Keratinocyte (primary cell): ENCODE measurements around the gene LGR6. TPM values are rescaled to one million over a fixed set of nuclear protein-coding genes. Genes with fewer than 3 reads are reported as not detected.
"Not testable (repeated sequence)": the region's sequence is repeated elsewhere in the genome, so short reads cannot be mapped to it uniquely, and the experiment has no call there.

Source experiments
- DNase-seq: peaks from one replicate; pipeline ENCODE4 v3.0.0-alpha.2; 2011; ENCODE audit warnings: low read depth, missing footprints, low spot score
- FAIRE-seq: peaks from 2 replicates; lab custom pipeline; 2011; peaks lifted over from hg19 to GRCh38; lab: Jason Lieb, UNC
- H2AFZ ChIP-seq: 2 replicates; pipeline ENCODE4 v1.6.0; 2012; ENCODE audit warnings: low read length, control low read depth, inconsistent platforms; ENCODE audit not compliant: control insufficient read depth
- H3K27ac ChIP-seq: 2 replicates; pipeline ENCODE4 v1.5.1; 2011; ENCODE audit warnings: low read length; ENCODE audit not compliant: control insufficient read depth, insufficient read depth
- H3K27me3 ChIP-seq: 3 replicates; pipeline ENCODE4 v1.6.0; 2011; ENCODE audit warnings: low read length; ENCODE audit not compliant: control insufficient read depth, insufficient read depth; ENCODE audit errors: extremely low read depth
- H3K36me3 ChIP-seq, 2 experiments: 2 replicates in 1 of 2; 3 replicates in 1 of 2; pipeline ENCODE4 v1.5.1; 2011; ENCODE audit warnings: low read length in 2 of 2, mild to moderate bottlenecking in 1 of 2; ENCODE audit not compliant: control insufficient read depth in 2 of 2, insufficient read depth in 2 of 2; ENCODE audit errors: extremely low read depth in 1 of 2
- H3K4me1 ChIP-seq: 3 replicates; pipeline ENCODE4 v1.5.1; 2011; ENCODE audit warnings: low read length; ENCODE audit not compliant: control insufficient read depth, insufficient read depth; ENCODE audit errors: extremely low read depth
- H3K4me2 ChIP-seq: 3 replicates; pipeline ENCODE4 v1.6.0; 2011; ENCODE audit warnings: low read depth, low read length; ENCODE audit not compliant: control insufficient read depth, insufficient read depth; ENCODE audit errors: extremely low read depth
- H3K4me3 ChIP-seq, 3 experiments: fragments of 200-600 bp in 1 of 3; sonication (generic) in 1 of 3; 2 replicates in 2 of 3; 3 replicates in 1 of 3; pipeline ENCODE4 v1.5.1; 2011 to 2016; ENCODE audit warnings: low read length in 3 of 3, mild to moderate bottlenecking in 3 of 3, control low read depth in 2 of 3, inconsistent platforms in 1 of 3, low read depth in 1 of 3, mixed read lengths in 1 of 3, mixed run types in 1 of 3, moderate library complexity in 1 of 3; ENCODE audit not compliant: control insufficient read depth in 2 of 3, insufficient read depth in 2 of 3; ENCODE audit errors: extremely low read depth in 1 of 3
- H3K79me2 ChIP-seq: 2 replicates; pipeline ENCODE4 v1.6.0; 2012; ENCODE audit warnings: low read length; ENCODE audit not compliant: control insufficient read depth, insufficient read depth
- H3K9ac ChIP-seq: 3 replicates; pipeline ENCODE4 v1.6.0; 2011; ENCODE audit warnings: low read length; ENCODE audit not compliant: control insufficient read depth, insufficient read depth; ENCODE audit errors: extremely low read depth
- H3K9me1 ChIP-seq: 3 replicates; pipeline ENCODE4 v1.6.0; 2011; ENCODE audit warnings: low read length; ENCODE audit not compliant: control insufficient read depth, insufficient read depth; ENCODE audit errors: extremely low read depth
- H3K9me3 ChIP-seq: 2 replicates; pipeline ENCODE4 v1.5.1; 2012; ENCODE audit warnings: low read depth, low read length; ENCODE audit not compliant: control insufficient read depth
- H4K20me1 ChIP-seq: 3 replicates; pipeline ENCODE4 v1.6.0; 2011; ENCODE audit warnings: low read length; ENCODE audit not compliant: control insufficient read depth, insufficient read depth; ENCODE audit errors: extremely low read depth
- EZH2 ChIP-seq: IDR thresholded peaks from one replicate; pipeline ENCODE4 v1.6.1; 2012; ENCODE audit warnings: inconsistent platforms, mild to moderate bottlenecking, low read length, moderate library complexity
- dilution Hi-C: fragments of 300-500 bp; cut with MboI; formaldehyde crosslinking; loops from one replicate; pipeline ENCODE4 v1.7.0; 2020; ENCODE audit warnings: low sequenced_read_pairs; ENCODE audit not compliant: extremely low pct_ligation_motif_present
- polyA plus RNA-seq, 5 experiments: library from polyadenylated mRNA; depleted of rRNA in 3 of 5; stranded (reverse) in 3 of 5; stranded (forward) in 1 of 5; unstranded in 1 of 5; fragments of >200 nt; gene quantifications; 1 replicate in 1 of 5; 2 replicates in 3 of 5; 3 replicates in 1 of 5; pipeline versions ENCODE4 v1.2.1 to v1.2.3, GENCODE V29; 2011 to 2012; ENCODE audit warnings: missing spikeins in 2 of 5, low read depth in 1 of 5, low replicate concordance in 1 of 5
- TF ChIP-seq, protein P1 (sequence below), 3 experiments: IDR thresholded peaks in 1 of 3; conservative IDR thresholded peaks in 1 of 3; optimal IDR thresholded peaks in 1 of 3; 2 replicates in 2 of 3; 3 replicates in 1 of 3; pipeline versions ENCODE3 to v1.5.1; 2011; ENCODE audit warnings: low read length in 3 of 3, mild to moderate bottlenecking in 3 of 3, moderate library complexity in 2 of 3, control low read depth in 1 of 3, inconsistent platforms in 1 of 3; ENCODE audit not compliant: insufficient read depth in 2 of 3; ENCODE audit errors: extremely low read depth in 1 of 3

Gene LGR6
- polyA plus RNA-seq, 1 donor (not counting 4 experiments of a cell fraction or from before 2014, with no cell fraction given), result 0.42 TPM

DNA sequence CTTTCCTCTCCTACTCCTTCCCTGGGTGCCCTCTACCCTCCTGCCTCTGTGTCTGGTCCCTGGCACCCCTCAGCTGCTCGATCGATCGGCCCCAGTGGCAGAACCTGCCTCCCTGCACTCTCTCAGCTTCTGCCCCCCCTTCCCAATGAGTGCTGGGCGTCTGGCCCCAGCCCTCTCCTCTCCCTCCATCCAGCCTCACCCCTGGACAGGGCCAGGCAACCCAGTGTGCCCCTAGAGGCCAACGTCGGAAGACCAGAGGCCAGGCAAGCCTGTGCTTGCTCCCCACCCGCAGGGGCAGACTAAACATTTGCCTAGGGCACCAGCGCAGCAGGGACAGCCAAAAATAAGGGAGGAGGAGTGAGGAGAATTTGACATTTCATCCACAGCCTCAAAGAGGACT, 43.5 kb downstream of the LGR6 start:
- TF ChIP-seq EZH2, result no peak
- TF ChIP-seq, protein P1, sequence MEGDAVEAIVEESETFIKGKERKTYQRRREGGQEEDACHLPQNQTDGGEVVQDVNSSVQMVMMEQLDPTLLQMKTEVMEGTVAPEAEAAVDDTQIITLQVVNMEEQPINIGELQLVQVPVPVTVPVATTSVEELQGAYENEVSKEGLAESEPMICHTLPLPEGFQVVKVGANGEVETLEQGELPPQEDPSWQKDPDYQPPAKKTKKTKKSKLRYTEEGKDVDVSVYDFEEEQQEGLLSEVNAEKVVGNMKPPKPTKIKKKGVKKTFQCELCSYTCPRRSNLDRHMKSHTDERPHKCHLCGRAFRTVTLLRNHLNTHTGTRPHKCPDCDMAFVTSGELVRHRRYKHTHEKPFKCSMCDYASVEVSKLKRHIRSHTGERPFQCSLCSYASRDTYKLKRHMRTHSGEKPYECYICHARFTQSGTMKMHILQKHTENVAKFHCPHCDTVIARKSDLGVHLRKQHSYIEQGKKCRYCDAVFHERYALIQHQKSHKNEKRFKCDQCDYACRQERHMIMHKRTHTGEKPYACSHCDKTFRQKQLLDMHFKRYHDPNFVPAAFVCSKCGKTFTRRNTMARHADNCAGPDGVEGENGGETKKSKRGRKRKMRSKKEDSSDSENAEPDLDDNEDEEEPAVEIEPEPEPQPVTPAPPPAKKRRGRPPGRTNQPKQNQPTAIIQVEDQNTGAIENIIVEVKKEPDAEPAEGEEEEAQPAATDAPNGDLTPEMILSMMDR (optimal IDR thresholded peaks at IDR 0.05 in 1 of 3, IDR thresholded peaks at IDR 0.05 in 1 of 3, conservative IDR thresholded peaks at IDR 0.05 in 1 of 3; ENCODE audit: extremely low read depth in 1 of 3, insufficient read depth in 2 of 3, low read length in 3 of 3), result peak; percentile 59 to 68 (median 65)
- dilution Hi-C loops, result no loop called here
- FAIRE-seq (no peak), DNase-seq (no peak)
- Histone ChIP-seq H3K27me3 (no peaks in the 10 kb centered on the region), H2AFZ (no peak overlapping the region), H3K4me2 (peak overlapping the region; percentile 6), H4K20me1 (no peaks in the 10 kb centered on the region), H3K36me3 (no peaks in the 10 kb centered on the region), H3K9me1 (no peaks in the 10 kb centered on the region), H3K9me3 (no peaks in the 10 kb centered on the region), H3K79me2 (no peaks in the 10 kb centered on the region), H3K27ac (no peak overlapping the region), H3K4me1 (peaks cover 40% of the 10 kb centered on the region), H3K4me3 (no peak overlapping the region), H3K9ac (no peak overlapping the region)

DNA sequence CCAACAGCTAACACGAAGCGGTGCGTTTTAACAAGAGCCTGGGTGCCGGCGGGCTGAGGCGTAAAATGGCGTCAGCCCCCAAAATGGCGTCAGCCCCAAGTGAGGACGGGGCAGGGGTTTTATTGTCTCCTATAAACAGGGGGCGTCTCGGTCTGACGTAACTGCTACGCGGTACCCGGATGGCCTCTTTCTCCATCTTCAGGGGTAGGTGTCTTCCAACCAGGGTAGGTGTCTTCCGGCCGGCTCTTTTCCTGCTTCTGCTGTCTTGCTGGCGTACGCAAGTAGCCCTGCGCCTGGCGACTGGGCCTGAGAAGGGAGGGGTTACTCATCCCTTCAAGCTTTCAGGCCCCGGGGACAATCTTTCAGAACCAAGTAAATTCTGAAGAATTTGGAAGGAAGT, 45.3 kb downstream of the LGR6 start:
- no peaks in the 10 kb centered on the region for H3K9me1 ChIP-seq
- no peaks in the 10 kb centered on the region for H4K20me1 ChIP-seq
- TF ChIP-seq, protein P1 (optimal IDR thresholded peaks at IDR 0.05 in 1 of 3, IDR thresholded peaks at IDR 0.05 in 1 of 3, conservative IDR thresholded peaks at IDR 0.05 in 1 of 3; ENCODE audit: extremely low read depth in 1 of 3, insufficient read depth in 2 of 3, low read length in 3 of 3), result no peak
- TF ChIP-seq EZH2, result no peak
- no peak overlapping the region for H2AFZ ChIP-seq
- dilution Hi-C loops, result no loop called here
- H3K4me2 ChIP-seq, result no peak overlapping the region
- DNase-seq (no peak), FAIRE-seq (no peak)
- no peaks in the 10 kb centered on the region for H3K9me3 ChIP-seq
- H3K9ac ChIP-seq, result no peak overlapping the region
- no peaks in the 10 kb centered on the region for H3K27me3 ChIP-seq
- H3K36me3 ChIP-seq, result no peaks in the 10 kb centered on the region
- H3K79me2 ChIP-seq, result no peaks in the 10 kb centered on the region
- H3K4me3 ChIP-seq, result no peak overlapping the region
- no peak overlapping the region for H3K27ac ChIP-seq
- peaks cover 40% of the 10 kb centered on the region for H3K4me1 ChIP-seq

DNA sequence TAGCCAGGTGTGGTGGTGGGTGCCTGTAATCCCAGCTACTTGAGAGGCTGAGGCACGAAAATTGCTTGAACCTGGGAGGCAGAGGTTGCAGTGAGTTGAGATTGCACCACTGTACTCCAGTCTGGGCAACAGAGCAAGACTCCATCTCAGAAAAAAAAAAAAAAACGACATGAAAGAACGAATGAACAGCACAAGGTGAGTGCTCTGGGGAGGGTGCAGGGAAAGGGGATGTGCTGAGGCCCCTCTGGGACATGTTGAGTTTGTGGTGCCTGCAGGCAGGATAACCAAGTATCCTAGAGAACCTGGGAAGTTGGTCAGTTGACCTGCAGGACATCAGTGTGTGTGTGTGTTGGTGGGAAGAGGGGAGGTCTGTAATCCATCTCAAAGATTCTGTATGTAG, 46.6 kb downstream of the LGR6 start:
- H3K9me3 ChIP-seq, DNase-seq, FAIRE-seq, dilution Hi-C loops, H2AFZ ChIP-seq, H3K79me2 ChIP-seq, H3K9me1 ChIP-seq, H3K27me3 ChIP-seq, H4K20me1 ChIP-seq, H3K4me3 ChIP-seq, H3K27ac ChIP-seq, H3K4me2 ChIP-seq, H3K36me3 ChIP-seq, H3K9ac ChIP-seq: not testable (repeated sequence)
- H3K4me1 ChIP-seq, result peaks cover 32% of the 10 kb centered on the region
